Dendritic cell treated with granulocyte-macrophage colony-stimulating factor and Interleukin-4, amounts not matched to agents 40 ng/mL and 50 ng/mL, for 4 days (primary cell): ENCODE results near the gene ARMC9.
A peak's percentile ranks its signal among the peaks of the same experiment; 100 is the strongest.
"Not testable (repeated sequence)": the region's sequence is repeated elsewhere in the genome, so short reads cannot be mapped to it uniquely, and the experiment has no call there.

Experiments
- H3K27ac Mint-ChIP-seq: one replicate; pipeline ENCODE4 v1.8.0; 2022; ENCODE audit warnings: mild to moderate bottlenecking, mixed read lengths
- H3K27me3 Mint-ChIP-seq: one replicate; pipeline ENCODE4 v1.8.0; 2022; ENCODE audit warnings: mild to moderate bottlenecking, mixed read lengths
- H3K36me3 Mint-ChIP-seq: one replicate; pipeline ENCODE4 v1.8.0; 2022; ENCODE audit warnings: low read depth, mixed read lengths
- H3K4me1 Mint-ChIP-seq: one replicate; pipeline ENCODE4 v1.8.0; 2022; ENCODE audit warnings: low read depth, mixed read lengths
- H3K4me3 Mint-ChIP-seq: one replicate; pipeline ENCODE4 v1.8.0; 2022; ENCODE audit warnings: mild to moderate bottlenecking, moderate library complexity, mixed read lengths
- H3K9me3 Mint-ChIP-seq: one replicate; pipeline ENCODE4 v1.8.0; 2022; ENCODE audit warnings: mixed read lengths
- intact Hi-C: fragments of 100-400 bp; cut with micrococcal nuclease; formaldehyde crosslinking; loops from one replicate; pipeline ENCODE4 v1.15.0; 2022

Gene ARMC9

GRCh38 chr2:231341100-231341499 is 142.7 kb downstream of the ARMC9 start:
- intact Hi-C loops = no loop called here
- Mint-ChIP-seq H3K4me3 (no peak overlapping the region), H3K27me3 (no peaks in the 10 kb centered on the region), H3K4me1 (peaks cover 33% of the 10 kb centered on the region), H3K36me3 (peaks cover 11% of the 10 kb centered on the region), H3K9me3 (peaks cover 15% of the 10 kb centered on the region), H3K27ac (peak overlapping the region; percentile 91)

GRCh38 chr2:231342061-231342711 is 143.8 kb downstream of the ARMC9 start:
- Mint-ChIP-seq H3K27me3 (no peaks in the 10 kb centered on the region), H3K4me1 (peaks cover 36% of the 10 kb centered on the region), H3K27ac (peak overlapping the region; percentile 91), H3K9me3 (peaks cover 15% of the 10 kb centered on the region), H3K36me3 (peaks cover 11% of the 10 kb centered on the region), H3K4me3 (peak overlapping the region; percentile 18)
- intact Hi-C loops = loop anchor here (2.0 kb wide), 1 partner anchor 21 kb away; no protein-coding TSS in a partner anchor

- H3K27me3 Mint-ChIP-seq = no peaks in the 10 kb centered on the region
- peaks cover 11% of the 10 kb centered on the region for H3K36me3 Mint-ChIP-seq
- H3K4me3 Mint-ChIP-seq = peak overlapping the region; percentile 13
- H3K4me1 Mint-ChIP-seq = peaks cover 46% of the 10 kb centered on the region
- peak overlapping the region; percentile 91 for H3K27ac Mint-ChIP-seq
- intact Hi-C loops = loop anchor here (2.0 kb wide), 1 partner anchor 20 kb away; no protein-coding TSS in a partner anchor
- H3K9me3 Mint-ChIP-seq = peaks cover 15% of the 10 kb centered on the region
Observed at GRCh38 chr2:231343006-231343710, 144.7 kb downstream of the ARMC9 start.

- peaks cover 15% of the 10 kb centered on the region for H3K9me3 Mint-ChIP-seq
- H3K4me1 Mint-ChIP-seq = peaks cover 54% of the 10 kb centered on the region
- intact Hi-C loops = loop anchor here (2.0 kb wide), 1 partner anchor 19 kb away; no protein-coding TSS in a partner anchor
- H3K4me3 Mint-ChIP-seq = no peak overlapping the region
- H3K27ac Mint-ChIP-seq = no peak overlapping the region
- no peaks in the 10 kb centered on the region for H3K27me3 Mint-ChIP-seq
- H3K36me3 Mint-ChIP-seq = peaks cover 11% of the 10 kb centered on the region
Observed at GRCh38 chr2:231343988-231344387, 145.6 kb downstream of the ARMC9 start.

GRCh38 chr2:231344851-231345250 is 146.4 kb downstream of the ARMC9 start:
- Mint-ChIP-seq H3K4me1 (peaks cover 56% of the 10 kb centered on the region), H3K27ac (no peak overlapping the region), H3K9me3 (peaks cover 15% of the 10 kb centered on the region), H3K27me3 (no peaks in the 10 kb centered on the region), H3K4me3 (no peak overlapping the region), H3K36me3 (peaks cover 11% of the 10 kb centered on the region)
- intact Hi-C loops = no loop called here

- no peaks in the 10 kb centered on the region for H3K27me3 Mint-ChIP-seq
- intact Hi-C loops = no loop called here
- no peak overlapping the region for H3K27ac Mint-ChIP-seq
- peaks cover 4% of the 10 kb centered on the region for H3K9me3 Mint-ChIP-seq
- peaks cover 37% of the 10 kb centered on the region for H3K4me1 Mint-ChIP-seq
- H3K4me3 Mint-ChIP-seq = no peak overlapping the region
- peaks cover under 1% of the 10 kb centered on the region for H3K36me3 Mint-ChIP-seq
Observed at GRCh38 chr2:231347081-231347480, 148.7 kb downstream of the ARMC9 start.

GRCh38 chr2:231347638-231348037 is 149.2 kb downstream of the ARMC9 start:
- H3K27me3 Mint-ChIP-seq = no peaks in the 10 kb centered on the region
- H3K27ac Mint-ChIP-seq = no peak overlapping the region
- no peak overlapping the region for H3K4me3 Mint-ChIP-seq
- H3K36me3 Mint-ChIP-seq = no peaks in the 10 kb centered on the region
- H3K9me3 Mint-ChIP-seq = no peaks in the 10 kb centered on the region
- intact Hi-C loops = no loop called here
- peaks cover 31% of the 10 kb centered on the region for H3K4me1 Mint-ChIP-seq

GRCh38 chr2:231348173-231348572 is 149.7 kb downstream of the ARMC9 start:
- H3K36me3 Mint-ChIP-seq = no peaks in the 10 kb centered on the region
- H3K27ac Mint-ChIP-seq = no peak overlapping the region
- no peaks in the 10 kb centered on the region for H3K9me3 Mint-ChIP-seq
- H3K4me1 Mint-ChIP-seq = peaks cover 26% of the 10 kb centered on the region
- H3K4me3 Mint-ChIP-seq = no peak overlapping the region
- intact Hi-C loops = no loop called here
- H3K27me3 Mint-ChIP-seq = no peaks in the 10 kb centered on the region

- intact Hi-C loops = no loop called here
- no peaks in the 10 kb centered on the region for H3K9me3 Mint-ChIP-seq
- H3K36me3 Mint-ChIP-seq = no peaks in the 10 kb centered on the region
- H3K4me1 Mint-ChIP-seq = peaks cover 26% of the 10 kb centered on the region
- H3K27ac Mint-ChIP-seq = no peak overlapping the region
- H3K27me3 Mint-ChIP-seq = no peaks in the 10 kb centered on the region
- no peak overlapping the region for H3K4me3 Mint-ChIP-seq
Observed at GRCh38 chr2:231348704-231349373, 150.4 kb downstream of the ARMC9 start.

- H3K9me3 Mint-ChIP-seq, intact Hi-C loops, H3K36me3 Mint-ChIP-seq, H3K4me3 Mint-ChIP-seq, H3K27ac Mint-ChIP-seq, H3K27me3 Mint-ChIP-seq: not testable (repeated sequence)
- peaks cover 26% of the 10 kb centered on the region for H3K4me1 Mint-ChIP-seq
Observed at GRCh38 chr2:231349374-231349735, 150.9 kb downstream of the ARMC9 start.

- Mint-ChIP-seq H3K9me3 (no peaks in the 10 kb centered on the region), H3K36me3 (no peaks in the 10 kb centered on the region), H3K4me3 (no peak overlapping the region), H3K27ac (no peak overlapping the region), H3K4me1 (peaks cover 26% of the 10 kb centered on the region), H3K27me3 (no peaks in the 10 kb centered on the region)
- intact Hi-C loops = no loop called here
Observed at GRCh38 chr2:231351648-231352047, 153.2 kb downstream of the ARMC9 start.

- H3K27me3 Mint-ChIP-seq = no peaks in the 10 kb centered on the region
- peaks cover 10% of the 10 kb centered on the region for H3K4me1 Mint-ChIP-seq
- no peaks in the 10 kb centered on the region for H3K36me3 Mint-ChIP-seq
- intact Hi-C loops = no loop called here
- H3K9me3 Mint-ChIP-seq = no peaks in the 10 kb centered on the region
- H3K27ac Mint-ChIP-seq = no peak overlapping the region
- no peak overlapping the region for H3K4me3 Mint-ChIP-seq
Observed at GRCh38 chr2:231353469-231353868, 155.0 kb downstream of the ARMC9 start.

- Mint-ChIP-seq H3K27me3 (no peaks in the 10 kb centered on the region), H3K4me3 (no peak overlapping the region), H3K36me3 (no peaks in the 10 kb centered on the region), H3K9me3 (no peaks in the 10 kb centered on the region), H3K27ac (no peak overlapping the region), H3K4me1 (peaks cover 15% of the 10 kb centered on the region)
- intact Hi-C loops = no loop called here
Observed at GRCh38 chr2:231355508-231356465, 157.4 kb downstream of the ARMC9 start.
